GM19193 (cell line): ENCODE results near the gene XPO1.

Experiments used
- POLR2A ChIP-seq: IDR thresholded peaks from 4 replicates; pipeline ENCODE4 v1.6.1; 2011; ENCODE audit not compliant: insufficient read depth, insufficient read length; ENCODE audit errors: extremely low read depth

XPO1 gene

GRCh38 chr2:61538920-61539520 lies 864 bp upstream of the XPO1 start:
- no peak for TF ChIP-seq POLR2A

- TF ChIP-seq POLR2A, result no peak
Measured at GRCh38 chr2:61537950-61538199, 281 bp downstream of the XPO1 start.

DNA sequence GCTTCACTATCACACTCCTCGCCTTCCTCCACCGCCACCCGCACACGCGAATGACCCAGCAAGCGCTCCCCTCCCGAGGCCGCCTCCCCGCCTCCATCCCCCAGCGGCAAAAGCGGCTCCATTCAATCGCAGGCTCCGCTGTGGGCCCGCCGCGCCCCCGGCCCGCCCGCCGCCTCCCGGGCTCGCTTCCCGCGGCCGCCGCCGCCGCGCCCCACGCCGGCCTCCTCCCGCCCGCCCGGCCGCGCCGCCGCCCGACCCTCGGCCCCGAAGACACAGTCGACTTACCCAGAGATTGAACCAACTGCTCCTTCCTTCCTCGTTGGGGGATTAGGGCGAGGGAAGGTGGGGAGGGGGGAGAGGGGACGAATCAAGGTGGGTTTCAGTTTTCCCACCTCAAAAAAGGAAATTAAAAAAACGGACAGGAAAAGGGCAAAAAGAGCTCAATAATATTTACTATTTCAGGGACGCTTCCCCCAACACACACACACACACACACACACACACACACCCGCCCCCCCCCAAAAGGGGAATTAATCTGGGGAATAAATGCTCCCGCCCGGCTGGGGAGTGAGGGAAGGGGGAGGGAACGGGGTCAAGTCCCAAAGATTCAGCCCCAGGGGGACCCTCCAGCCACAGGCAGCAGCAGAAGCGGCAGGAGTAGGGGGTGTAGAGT lies 743 bp downstream of the XPO1 start:
- TF ChIP-seq POLR2A, result no peak

- TF ChIP-seq POLR2A, result peak; percentile 79
Measured at GRCh38 chr2:61536572-61537276, 1.4 kb downstream of the XPO1 start.

- TF ChIP-seq POLR2A, result no peak
Measured at GRCh38 chr2:61536180-61536571, 2.0 kb downstream of the XPO1 start.

GRCh38 chr2:61535449-61535848 lies 2.7 kb downstream of the XPO1 start:
- TF ChIP-seq POLR2A, result no peak

DNA sequence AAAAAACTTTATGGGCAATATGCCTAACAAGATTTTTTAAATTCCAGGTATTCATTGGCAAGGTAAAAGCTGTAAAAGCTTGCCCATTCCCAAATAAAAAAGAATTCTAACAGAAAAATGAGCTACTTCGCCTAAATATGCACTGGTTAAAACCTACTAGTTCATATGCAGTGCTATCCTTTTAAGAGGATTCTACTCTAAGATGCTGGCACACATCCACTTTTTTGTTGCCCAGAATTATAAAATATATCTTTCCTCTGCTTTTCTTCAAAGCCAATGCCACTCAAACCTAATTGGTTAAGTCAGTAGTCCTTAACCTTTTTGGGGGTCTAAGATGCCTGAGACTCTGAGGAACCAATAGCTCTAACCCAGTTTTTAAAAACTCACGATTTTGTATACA lies 3.2 kb downstream of the XPO1 start:
- TF ChIP-seq POLR2A, result no peak

DNA sequence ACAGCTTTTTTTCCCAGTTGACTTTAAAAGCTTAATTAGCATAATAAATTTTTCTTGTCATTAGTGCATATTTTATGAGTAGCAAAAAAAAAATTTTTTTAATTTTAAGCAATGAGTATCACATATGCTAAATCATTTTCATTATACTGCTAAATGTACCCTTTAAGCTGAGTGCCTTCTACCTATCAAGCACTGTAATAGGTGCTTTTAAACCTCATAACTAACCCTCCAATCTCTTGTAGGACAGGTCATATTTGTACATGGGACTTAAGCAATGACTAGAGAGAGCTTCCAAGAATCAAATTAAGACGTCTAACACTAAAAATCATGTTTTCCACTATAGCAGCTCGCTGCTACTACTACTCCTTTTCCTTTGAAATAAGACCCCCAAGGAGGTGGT lies 7.4 kb downstream of the XPO1 start:
- no peak for TF ChIP-seq POLR2A

- TF ChIP-seq POLR2A, result no peak
Measured at GRCh38 chr2:61529944-61530735, 8.0 kb downstream of the XPO1 start.

DNA sequence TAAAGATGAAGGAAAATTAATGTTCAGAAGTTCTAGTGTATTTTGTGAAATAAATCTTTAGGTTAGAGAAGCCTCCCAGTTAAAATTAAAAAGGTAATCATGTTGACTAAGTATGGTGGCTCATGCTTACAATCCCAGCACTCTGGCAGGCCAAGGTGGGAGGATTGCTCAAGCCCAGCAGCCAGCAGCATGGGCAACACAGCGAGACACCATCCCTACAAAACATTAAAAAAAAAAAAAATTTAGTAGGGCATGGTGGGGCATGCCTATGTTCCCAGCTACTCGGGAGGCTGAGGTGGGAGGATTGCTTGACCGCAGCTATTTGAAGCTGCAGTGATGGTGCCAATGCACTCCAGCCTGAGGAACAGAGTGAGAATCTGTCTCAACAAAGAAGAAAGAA lies 17.9 kb downstream of the XPO1 start:
- TF ChIP-seq POLR2A, result no peak

DNA sequence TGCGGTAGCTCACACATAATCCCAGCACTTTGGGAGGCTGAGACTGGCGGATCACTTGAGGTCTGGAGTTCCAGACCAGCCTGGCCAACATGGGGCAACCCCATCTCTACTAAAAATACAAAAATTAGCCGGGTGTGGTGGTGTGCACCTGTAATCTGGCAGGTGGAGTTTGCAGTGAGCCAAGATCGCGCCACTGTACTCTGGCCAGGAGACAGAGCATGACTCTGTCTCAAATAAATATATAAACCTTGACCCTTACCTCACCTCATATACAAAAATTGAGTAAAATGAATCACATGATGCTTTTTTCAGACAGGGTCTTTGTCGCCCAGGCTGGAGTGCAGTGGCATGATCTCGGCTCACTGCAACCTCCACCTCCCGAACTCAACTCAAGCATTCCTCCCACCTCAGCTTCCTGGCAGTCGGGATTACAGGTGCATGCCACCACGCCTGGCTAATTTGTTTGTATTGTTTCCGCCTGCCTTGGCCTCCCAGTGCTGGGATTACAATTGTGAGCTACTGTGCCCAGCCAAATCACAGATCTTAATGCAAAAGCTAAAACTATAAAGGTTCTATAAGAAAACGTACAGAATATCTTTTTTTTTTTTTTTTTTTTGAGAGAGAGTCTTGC lies 25.3 kb downstream of the XPO1 start:
- TF ChIP-seq POLR2A, result no peak

DNA sequence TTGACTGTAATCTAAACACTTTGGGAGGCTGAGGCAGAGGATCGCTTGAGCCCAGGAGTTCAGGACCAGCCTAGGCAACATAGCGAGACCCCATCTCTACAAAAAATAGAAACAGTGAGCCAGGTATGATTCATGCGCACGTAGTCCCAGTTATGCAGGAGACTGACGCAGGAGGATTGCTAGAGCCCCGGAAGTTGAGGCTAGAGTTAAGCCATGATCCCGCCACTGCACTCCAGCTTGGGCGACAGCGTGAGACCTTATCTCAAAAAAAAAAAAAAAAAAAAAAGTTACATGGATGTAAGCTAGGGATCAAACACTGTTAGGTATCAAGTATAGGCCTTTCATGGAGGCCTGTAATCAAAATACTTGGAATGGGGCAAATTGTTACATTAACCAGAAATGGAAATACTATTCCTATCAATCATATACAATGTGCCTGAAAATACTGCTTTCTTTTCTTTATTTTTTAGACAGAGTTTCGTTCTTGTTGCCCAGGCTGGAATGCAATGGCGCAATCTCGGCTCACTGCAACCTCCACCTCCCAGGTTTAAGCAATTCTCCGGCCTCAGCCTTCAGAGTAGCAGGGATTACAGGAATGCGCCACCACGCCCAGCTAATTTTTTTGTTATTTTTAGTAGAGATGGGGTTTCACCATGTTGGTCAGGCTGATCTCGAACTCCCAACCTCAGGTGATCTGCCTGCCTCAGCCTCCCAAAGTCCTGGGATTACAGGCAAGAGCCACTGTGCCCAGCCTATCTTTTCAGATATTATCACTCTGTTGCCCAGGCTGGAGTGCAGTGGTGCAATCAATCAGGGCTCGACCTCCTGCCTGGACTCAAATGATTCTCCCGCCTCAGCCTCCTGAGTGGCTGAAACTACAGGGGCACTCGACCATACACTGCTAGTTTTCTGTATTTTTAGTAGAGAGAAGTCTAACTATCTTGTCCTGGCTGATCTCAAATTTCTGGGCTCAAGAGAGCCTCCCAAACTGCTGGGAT lies 27.2 kb downstream of the XPO1 start:
- TF ChIP-seq POLR2A, result no peak

GRCh38 chr2:61504949-61505348 lies 33.2 kb downstream of the XPO1 start:
- no peak for TF ChIP-seq POLR2A

DNA sequence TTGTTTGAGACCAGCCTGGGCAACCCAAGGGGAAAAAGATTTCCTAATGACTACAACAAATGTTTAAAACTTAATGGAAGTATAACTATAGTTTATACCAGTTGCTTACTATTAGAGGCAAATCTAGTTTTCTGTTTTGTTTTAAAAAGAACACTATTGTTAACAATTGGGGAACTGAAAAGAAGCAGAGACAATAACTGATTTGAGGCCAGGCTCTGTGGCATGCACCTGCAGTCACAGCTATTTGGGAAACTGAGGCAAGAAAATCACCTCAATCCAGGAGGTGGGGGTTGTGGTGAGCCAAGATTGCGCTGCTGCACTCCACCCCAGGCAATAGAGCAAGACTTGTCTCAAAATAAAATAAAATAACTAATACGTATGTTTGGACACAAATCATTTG lies 39.1 kb downstream of the XPO1 start:
- TF ChIP-seq POLR2A, result no peak
